GM10248 (cell line): ENCODE measurements around the gene TAF8.

ENCODE experiments used
- CTCF ChIA-PET: fragments of 300-600 bp; sonication (Branson Sonifier 250); formaldehyde crosslinking; extraction: SDS; loops from one replicate; lab custom pipeline; 2021; ENCODE audit warnings: antibody characterized with exemption; lab: Yijun Ruan, JAX
- POLR2A ChIA-PET: fragments of 350-650 bp; sonication (Branson Sonifier 250); formaldehyde crosslinking; extraction: SDS; loops from one replicate; lab custom pipeline; 2020; ENCODE audit warnings: antibody characterized with exemption; lab: Yijun Ruan, JAX
- DNase-seq: peaks from one replicate; pipeline ENCODE4 v3.0.0; 2012; ENCODE audit errors: extremely low spot score
- TF ChIP-seq, protein P1 (sequence below): IDR thresholded peaks from 2 replicates; pipeline ENCODE4 v1.5.1; 2012; ENCODE audit warnings: mild to moderate bottlenecking, low read depth; ENCODE audit errors: extremely low read depth, missing control alignments, control extremely low read depth

The TAF8 gene

DNA sequence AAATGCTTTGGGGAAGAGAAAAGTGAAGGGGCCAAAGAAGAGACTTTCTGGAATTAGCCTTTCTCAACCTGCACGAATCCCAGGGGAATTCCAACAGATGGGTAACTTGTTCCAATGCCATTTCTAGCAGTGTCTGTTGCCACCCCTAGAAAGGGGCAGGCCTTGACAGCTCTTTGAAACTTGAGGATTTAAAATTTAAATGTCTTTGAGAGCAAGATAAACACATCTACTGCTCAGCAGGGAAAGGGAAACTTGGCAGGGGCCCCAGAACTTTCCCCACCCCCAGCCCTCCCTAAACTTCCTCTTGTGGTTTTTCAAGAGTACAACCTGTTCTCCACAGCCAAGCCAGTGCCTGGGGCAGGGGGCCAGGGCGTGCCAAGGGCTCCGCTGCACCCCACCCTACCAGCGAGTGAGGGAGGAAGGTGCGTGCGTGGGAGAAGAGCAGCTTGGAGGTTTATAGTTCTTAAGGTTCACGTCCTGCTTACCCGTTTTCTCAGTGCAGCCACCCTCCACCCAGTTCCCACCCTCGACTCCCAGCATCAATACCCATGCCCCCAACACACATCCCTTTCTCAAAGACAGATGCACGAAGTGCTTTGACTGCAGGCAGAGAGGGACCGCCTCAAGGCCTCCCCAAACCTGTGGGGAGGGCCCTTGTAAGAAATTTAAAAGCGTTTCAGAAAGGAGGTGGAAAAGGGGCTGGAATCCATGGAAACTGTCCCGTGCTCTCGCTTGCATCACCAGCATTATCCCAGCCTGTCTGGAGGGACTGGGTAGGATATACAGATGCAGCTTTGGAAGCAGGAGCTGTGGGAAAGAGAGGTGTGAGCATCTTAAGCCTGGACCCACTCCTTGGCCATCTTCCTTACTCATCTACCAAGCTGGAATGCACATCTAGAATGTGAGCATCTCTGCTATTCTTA, 4.5 kb upstream of the TAF8 start:
- peak; percentile 50 for DNase-seq
- ChIA-PET CTCF (interaction anchor here (1.1 to 13.5 kb wide), 18 partner anchors 7 to 312 kb away, joined by 3 to 253 read pairs (median 14); partner anchors contain the start of genes BYSL, FRS3, MED20 and PRICKLE4), POLR2A (interaction anchor here (0.6 kb wide), 2 partner anchors 206 to 215 kb away, joined by 4 to 6 read pairs; no protein-coding TSS in a partner anchor)
- TF ChIP-seq, protein P1, sequence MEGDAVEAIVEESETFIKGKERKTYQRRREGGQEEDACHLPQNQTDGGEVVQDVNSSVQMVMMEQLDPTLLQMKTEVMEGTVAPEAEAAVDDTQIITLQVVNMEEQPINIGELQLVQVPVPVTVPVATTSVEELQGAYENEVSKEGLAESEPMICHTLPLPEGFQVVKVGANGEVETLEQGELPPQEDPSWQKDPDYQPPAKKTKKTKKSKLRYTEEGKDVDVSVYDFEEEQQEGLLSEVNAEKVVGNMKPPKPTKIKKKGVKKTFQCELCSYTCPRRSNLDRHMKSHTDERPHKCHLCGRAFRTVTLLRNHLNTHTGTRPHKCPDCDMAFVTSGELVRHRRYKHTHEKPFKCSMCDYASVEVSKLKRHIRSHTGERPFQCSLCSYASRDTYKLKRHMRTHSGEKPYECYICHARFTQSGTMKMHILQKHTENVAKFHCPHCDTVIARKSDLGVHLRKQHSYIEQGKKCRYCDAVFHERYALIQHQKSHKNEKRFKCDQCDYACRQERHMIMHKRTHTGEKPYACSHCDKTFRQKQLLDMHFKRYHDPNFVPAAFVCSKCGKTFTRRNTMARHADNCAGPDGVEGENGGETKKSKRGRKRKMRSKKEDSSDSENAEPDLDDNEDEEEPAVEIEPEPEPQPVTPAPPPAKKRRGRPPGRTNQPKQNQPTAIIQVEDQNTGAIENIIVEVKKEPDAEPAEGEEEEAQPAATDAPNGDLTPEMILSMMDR = no peak

DNA sequence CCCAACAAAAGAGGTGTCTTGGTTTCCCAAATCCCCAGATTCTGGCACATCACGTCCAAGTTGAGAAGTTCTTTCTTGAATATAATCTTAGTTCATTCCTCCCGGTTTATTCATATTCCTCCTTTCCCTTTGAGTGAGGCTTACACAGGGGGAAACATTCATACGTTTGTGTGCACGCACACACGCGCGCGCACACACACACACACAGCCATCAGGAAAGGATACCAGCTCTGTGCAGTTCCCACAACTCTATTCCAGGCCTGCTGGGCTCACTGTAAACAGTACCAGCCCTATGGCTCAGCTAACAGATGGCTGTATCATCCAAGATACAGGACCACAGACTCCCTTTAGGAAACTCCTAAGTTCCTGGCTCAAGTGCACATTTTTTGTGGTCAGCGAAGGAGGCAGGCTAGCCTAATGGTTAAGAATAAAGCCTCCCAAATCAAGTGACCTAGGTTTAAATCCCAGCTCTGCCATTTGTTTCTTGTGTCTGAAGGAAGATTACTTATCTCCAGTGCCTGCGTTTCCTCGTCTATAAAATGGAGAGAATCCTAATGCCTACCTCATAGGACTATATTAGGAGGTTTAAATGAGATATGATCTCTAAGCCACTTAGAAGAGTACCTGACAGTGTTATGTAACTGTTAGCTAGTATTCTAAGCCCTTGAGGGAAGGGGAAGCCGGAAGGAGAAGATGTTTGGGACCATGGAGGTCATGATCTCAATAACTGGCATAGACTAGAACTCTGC, 3.7 kb upstream of the TAF8 start:
- CTCF ChIA-PET = interaction anchor here (1.1 to 13.5 kb wide), 13 partner anchors 10 to 313 kb away, joined by 4 to 253 read pairs (median 15); partner anchors contain the start of genes BYSL, FRS3, MED20 and PRICKLE4

DNA sequence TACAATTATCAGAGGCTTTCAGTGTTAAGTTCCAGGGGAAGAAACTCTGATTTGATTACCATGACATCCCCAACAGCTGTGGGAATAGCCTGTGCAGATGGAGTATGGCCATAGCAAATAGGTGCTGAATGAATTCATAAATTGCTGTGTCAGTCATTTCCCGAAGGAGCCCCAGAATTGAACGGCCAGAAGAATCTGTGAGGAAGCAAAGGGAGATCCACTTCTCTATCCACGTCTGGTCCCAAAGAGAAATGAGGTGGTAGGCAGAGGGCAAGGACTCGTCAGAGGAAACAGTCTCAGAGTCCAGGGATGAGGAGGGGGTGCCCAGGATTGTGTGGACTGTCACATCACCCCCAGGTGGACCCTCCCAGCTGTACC, 3.1 kb upstream of the TAF8 start:
- DNase-seq = no peak
- TF ChIP-seq, protein P1 = no peak
- POLR2A ChIA-PET = interaction anchor here (0.6 kb wide), 1 partner anchor 32 kb away, joined by 3 read pairs; no protein-coding TSS in a partner anchor
- CTCF ChIA-PET = interaction anchor here (0.9 to 13.5 kb wide), 10 partner anchors 10 to 271 kb away, joined by 3 to 253 read pairs (median 17); partner anchors contain the start of genes BYSL, FRS3, MED20 and PRICKLE4

More for the DNA sequence above, 3.7 kb upstream of the TAF8 start:
- TF ChIP-seq, protein P1 = no peak
- POLR2A ChIA-PET = interaction anchor here (0.6 kb wide), 2 partner anchors 32 to 207 kb away, joined by 3 to 4 read pairs; no protein-coding TSS in a partner anchor
- DNase-seq = no peak

DNA sequence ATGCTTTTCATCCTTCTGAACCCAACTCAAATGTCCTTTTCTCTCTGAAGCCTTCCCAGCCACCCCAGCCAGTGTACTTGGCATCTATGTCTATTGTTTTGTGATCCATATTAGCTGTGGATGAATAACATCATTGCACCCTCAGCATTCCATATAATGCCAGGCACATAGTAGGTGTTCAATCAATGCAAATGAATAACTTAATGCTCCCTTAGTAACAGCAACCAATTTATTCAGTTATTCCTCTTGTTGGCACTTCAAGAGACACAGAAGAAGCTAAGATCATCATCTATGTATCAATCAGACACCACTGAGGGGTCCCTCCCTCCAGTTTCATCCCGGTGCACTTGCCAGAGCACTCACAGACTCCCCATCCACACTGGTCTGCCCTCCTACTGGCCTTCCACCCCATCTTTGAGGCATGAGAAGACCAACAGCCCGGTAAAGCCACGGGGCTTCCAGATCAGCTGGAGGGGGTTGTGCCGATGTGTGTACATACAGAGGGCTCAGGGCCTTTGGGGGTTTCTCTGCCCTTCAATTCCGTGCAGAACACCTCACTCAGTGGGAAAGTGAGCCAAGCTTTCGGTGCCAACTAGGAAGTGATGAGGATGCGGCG, 2.4 kb upstream of the TAF8 start:
- POLR2A ChIA-PET = no interaction called here
- TF ChIP-seq, protein P1 = no peak
- DNase-seq = no peak
- CTCF ChIA-PET = interaction anchor here (0.9 to 13.5 kb wide), 9 partner anchors 9 to 584 kb away, joined by 3 to 253 read pairs (median 3); partner anchors contain the start of genes BYSL, FRS3, MED20 and PRICKLE4

DNA sequence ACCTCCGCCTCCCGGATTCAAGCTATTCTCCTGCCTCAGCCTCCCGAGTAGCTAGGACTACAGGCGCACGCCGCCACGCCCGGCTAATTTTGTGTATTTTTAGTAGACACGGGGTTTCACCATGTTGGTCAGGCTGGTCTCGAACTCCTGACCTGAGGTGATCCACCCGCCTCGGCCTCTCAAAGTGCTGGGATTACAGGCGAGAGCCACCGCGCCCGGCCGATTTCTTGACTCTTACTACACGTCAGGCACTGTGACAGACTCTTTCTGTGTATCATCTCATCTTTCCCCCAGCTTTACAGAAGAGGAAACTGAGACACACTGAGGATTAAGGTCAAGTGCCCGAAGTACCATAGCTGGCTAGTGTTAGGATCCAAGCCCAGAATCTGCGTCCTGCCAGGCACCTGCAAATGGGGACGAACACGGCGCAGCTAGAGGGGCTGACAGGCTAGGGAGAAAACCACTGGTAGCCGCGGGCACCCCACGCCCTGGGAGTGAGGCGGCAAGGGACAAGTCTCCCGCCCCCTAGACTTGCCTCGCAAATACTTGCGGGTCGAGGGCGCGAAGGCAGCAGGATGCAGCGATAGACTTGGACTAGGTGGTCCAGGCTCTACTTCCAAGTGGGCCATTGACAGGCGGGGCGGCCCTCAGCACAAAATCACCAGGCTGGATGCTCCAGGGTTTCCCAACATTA, 1.1 kb upstream of the TAF8 start:
- ChIA-PET POLR2A (interaction anchor here (0.6 kb wide), 1 partner anchor 94 kb away, joined by 5 read pairs; no protein-coding TSS in a partner anchor), CTCF (interaction anchor here (0.9 to 13.5 kb wide), 14 partner anchors 10 to 585 kb away, joined by 3 to 253 read pairs (median 3); partner anchors contain the start of genes BYSL, FRS3, MED20 and PRICKLE4)
- TF ChIP-seq, protein P1 = no peak
- DNase-seq = no peak
